Sigmoid colon (tissue), 3 donors: ENCODE data around the gene TGFB3.

Source experiments
- POLR2A ChIP-seq, 2 donors: fragments of 450-650 bp; IDR thresholded peaks; one replicate each; pipeline ENCODE4 v1.6.1; 2016; ENCODE audit warnings: antibody characterized with exemption in 2 of 2, mild to moderate bottlenecking in 2 of 2, moderate library complexity in 2 of 2
- TF ChIP-seq, protein P1 (sequence below), 4 experiments: fragments of 450-650 bp in 3 of 4; fragments of 200-600 bp in 1 of 4; IDR thresholded peaks; one replicate each; pipeline ENCODE4 v1.5.1; 2016 to 2019; ENCODE audit warnings: antibody characterized with exemption in 4 of 4, mild to moderate bottlenecking in 3 of 4, moderate library complexity in 2 of 4

DNA sequence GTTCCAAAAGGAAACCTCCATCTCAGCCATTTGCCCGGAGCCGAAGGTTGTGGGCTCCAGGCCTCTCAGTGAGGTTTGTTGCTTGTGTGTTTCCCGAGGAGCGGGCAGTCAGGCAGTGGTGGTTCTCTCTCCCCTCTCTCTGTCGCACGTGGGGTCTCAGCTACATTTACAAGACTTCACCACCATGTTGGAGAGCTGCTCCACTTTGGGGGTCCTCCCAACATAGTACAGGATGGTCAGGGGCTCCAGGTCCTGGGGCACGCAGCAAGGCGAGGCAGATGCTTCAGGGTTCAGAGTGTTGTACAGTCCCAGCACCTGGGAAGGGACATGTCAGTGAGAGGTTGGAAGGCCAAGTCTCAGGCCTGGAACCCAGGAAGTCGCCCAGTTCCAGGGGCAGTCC, 22.8 kb downstream of the TGFB3 start:
- TF ChIP-seq, protein P1, sequence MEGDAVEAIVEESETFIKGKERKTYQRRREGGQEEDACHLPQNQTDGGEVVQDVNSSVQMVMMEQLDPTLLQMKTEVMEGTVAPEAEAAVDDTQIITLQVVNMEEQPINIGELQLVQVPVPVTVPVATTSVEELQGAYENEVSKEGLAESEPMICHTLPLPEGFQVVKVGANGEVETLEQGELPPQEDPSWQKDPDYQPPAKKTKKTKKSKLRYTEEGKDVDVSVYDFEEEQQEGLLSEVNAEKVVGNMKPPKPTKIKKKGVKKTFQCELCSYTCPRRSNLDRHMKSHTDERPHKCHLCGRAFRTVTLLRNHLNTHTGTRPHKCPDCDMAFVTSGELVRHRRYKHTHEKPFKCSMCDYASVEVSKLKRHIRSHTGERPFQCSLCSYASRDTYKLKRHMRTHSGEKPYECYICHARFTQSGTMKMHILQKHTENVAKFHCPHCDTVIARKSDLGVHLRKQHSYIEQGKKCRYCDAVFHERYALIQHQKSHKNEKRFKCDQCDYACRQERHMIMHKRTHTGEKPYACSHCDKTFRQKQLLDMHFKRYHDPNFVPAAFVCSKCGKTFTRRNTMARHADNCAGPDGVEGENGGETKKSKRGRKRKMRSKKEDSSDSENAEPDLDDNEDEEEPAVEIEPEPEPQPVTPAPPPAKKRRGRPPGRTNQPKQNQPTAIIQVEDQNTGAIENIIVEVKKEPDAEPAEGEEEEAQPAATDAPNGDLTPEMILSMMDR (IDR thresholded peaks at IDR 0.05): no peak
- TF ChIP-seq POLR2A (IDR thresholded peaks at IDR 0.05): no peak
